HG03280 (cell line): ENCODE measurements around the gene LEUTX.
"Not testable (repeated sequence)": the region's sequence is repeated elsewhere in the genome, so short reads cannot be mapped to it uniquely, and the experiment has no call there.

Experiments used
- ATAC-seq: cut with Tn5 transposase; IDR thresholded peaks from one replicate; pipeline ENCODE4 v1.9.1; 2021; ENCODE audit warnings: mild to moderate bottlenecking, moderate library complexity; ENCODE audit not compliant: unreplicated experiment

The LEUTX gene

GRCh38 chr19:39778763-39779162, at the start of gene LEUTX:
TSS of gene LEUTX (plus strand) at chr19:39778854. CDS start at chr19:39778921, 67 bp downstream.
- ATAC-seq = no peak

GRCh38 chr19:39729594-39729993, 49.1 kb upstream of the LEUTX start:
- no peak for ATAC-seq

GRCh38 chr19:39731685-39732084, 47.0 kb upstream of the LEUTX start:
- ATAC-seq = no peak

GRCh38 chr19:39733841-39734240, 44.8 kb upstream of the LEUTX start:
- ATAC-seq = no peak

- no peak for ATAC-seq
Observed at GRCh38 chr19:39735688-39736087, 43.0 kb upstream of the LEUTX start.

GRCh38 chr19:39736088-39736487, 42.6 kb upstream of the LEUTX start:
- no peak for ATAC-seq

GRCh38 chr19:39737351-39737750, 41.3 kb upstream of the LEUTX start:
- no peak for ATAC-seq

- ATAC-seq = no peak
Observed at GRCh38 chr19:39737891-39738290, 40.8 kb upstream of the LEUTX start, which contains the start of gene CLC. TSS of gene CLC (minus strand) at chr19:39738029. CDS start at chr19:39737952, 77 bp downstream.

GRCh38 chr19:39738814-39739213, 39.8 kb upstream of the LEUTX start:
- ATAC-seq = no peak

GRCh38 chr19:39740395-39740794, 38.3 kb upstream of the LEUTX start:
- no peak for ATAC-seq

- no peak for ATAC-seq
Observed at GRCh38 chr19:39745643-39746042, 33.0 kb upstream of the LEUTX start.

- no peak for ATAC-seq
Observed at GRCh38 chr19:39746836-39747529, 31.7 kb upstream of the LEUTX start.

GRCh38 chr19:39749981-39750380, 28.7 kb upstream of the LEUTX start:
- ATAC-seq = no peak

GRCh38 chr19:39752390-39752789, 26.3 kb upstream of the LEUTX start:
- ATAC-seq = no peak

GRCh38 chr19:39752795-39753194, 25.9 kb upstream of the LEUTX start:
- no peak for ATAC-seq

GRCh38 chr19:39754544-39754943, 24.1 kb upstream of the LEUTX start:
- no peak for ATAC-seq

GRCh38 chr19:39754971-39755370, 23.7 kb upstream of the LEUTX start:
- no peak for ATAC-seq

GRCh38 chr19:39759457-39760184, 19.0 kb upstream of the LEUTX start:
- ATAC-seq = peak; percentile 65

GRCh38 chr19:39761851-39762250, 16.8 kb upstream of the LEUTX start:
- ATAC-seq = not testable (repeated sequence)

- no peak for ATAC-seq
Observed at GRCh38 chr19:39765091-39766076, 13.3 kb upstream of the LEUTX start.

GRCh38 chr19:39768334-39768733, 10.3 kb upstream of the LEUTX start:
- ATAC-seq = no peak
